Fibroblast of skin of scalp (primary cell): Measurements from ENCODE around the gene TMC3.

ENCODE experiments used
- DNase-seq: peaks from one replicate; pipeline ENCODE4 v3.0.0-alpha.2; 2013

The TMC3 gene

GRCh38 chr15:81321667-81322066, 52.3 kb downstream of the TMC3 start:
- no peak for DNase-seq

- no peak for DNase-seq
These were observed 56.4 kb downstream of the TMC3 start for GRCh38 chr15:81317642-81318017.

- no peak for DNase-seq
These were observed 57.7 kb downstream of the TMC3 start for GRCh38 chr15:81316267-81316666.

GRCh38 chr15:81315452-81316175, 58.4 kb downstream of the TMC3 start:
- DNase-seq: no peak

- DNase-seq: no peak
These were observed 59.6 kb downstream of the TMC3 start for GRCh38 chr15:81314378-81314777.

GRCh38 chr15:81313686-81314085, 60.3 kb downstream of the TMC3 start:
- DNase-seq: no peak

- DNase-seq: peak; percentile 96
These were observed 61.0 kb downstream of the TMC3 start for GRCh38 chr15:81312790-81313543.

GRCh38 chr15:81311752-81312464, 62.1 kb downstream of the TMC3 start:
- no peak for DNase-seq

GRCh38 chr15:81310480-81310879, 63.5 kb downstream of the TMC3 start:
- no peak for DNase-seq

- DNase-seq: no peak
These were observed 64.2 kb downstream of the TMC3 start for GRCh38 chr15:81309647-81310450.

GRCh38 chr15:81308260-81308659, 65.8 kb downstream of the TMC3 start:
- DNase-seq: no peak

GRCh38 chr15:81304226-81304625, 69.8 kb downstream of the TMC3 start:
- peak; percentile 38 for DNase-seq

- no peak for DNase-seq
These were observed 70.5 kb downstream of the TMC3 start for GRCh38 chr15:81303244-81304225.

- no peak for DNase-seq
These were observed 71.3 kb downstream of the TMC3 start for GRCh38 chr15:81302701-81303109.

GRCh38 chr15:81301815-81302399, 72.1 kb downstream of the TMC3 start:
- DNase-seq: no peak

GRCh38 chr15:81301385-81301784, 72.6 kb downstream of the TMC3 start:
- DNase-seq: no peak

- no peak for DNase-seq
These were observed 74.3 kb downstream of the TMC3 start for GRCh38 chr15:81299630-81300273.

- no peak for DNase-seq
These were observed 74.9 kb downstream of the TMC3 start for GRCh38 chr15:81299156-81299555.

GRCh38 chr15:81298611-81299010, 75.4 kb downstream of the TMC3 start:
- DNase-seq: no peak
